NAMALWA (cell line): ENCODE data around the gene ZNF215.
"Not testable (repeated sequence)": the region's sequence is repeated elsewhere in the genome, so short reads cannot be mapped to it uniquely, and the experiment has no call there.

Experiments used
- DNase-seq: peaks from one replicate; pipeline ENCODE4 v3.0.0-alpha.2; 2015; ENCODE audit warnings: low spot score

Gene ZNF215

GRCh38 chr11:6926208-6927029, at the start of gene ZNF215:
ZNF215 (plus strand) TSS chr11:6926426; CDS start chr11:6932273, 5,847 bp downstream.
- DNase-seq: peak; percentile 83

- no peak for DNase-seq
Measured at GRCh38 chr11:6876914-6877313, 49.3 kb upstream of the ZNF215 start.

- DNase-seq: no peak
Measured at GRCh38 chr11:6882751-6883150, 43.5 kb upstream of the ZNF215 start.

- not testable (repeated sequence) for DNase-seq
Measured at GRCh38 chr11:6887711-6888110, 38.5 kb upstream of the ZNF215 start.

- no peak for DNase-seq
Measured at GRCh38 chr11:6888830-6889229, 37.4 kb upstream of the ZNF215 start.

GRCh38 chr11:6889835-6890234, 36.4 kb upstream of the ZNF215 start:
- DNase-seq: no peak

GRCh38 chr11:6892400-6892799, 33.8 kb upstream of the ZNF215 start, which contains the start of gene OR2D2:
OR2D2 (minus strand) TSS chr11:6892500; CDS start chr11:6892500, 0 bp downstream.
- DNase-seq: no peak

GRCh38 chr11:6894097-6894496, 32.1 kb upstream of the ZNF215 start:
- no peak for DNase-seq

GRCh38 chr11:6895010-6895409, 31.2 kb upstream of the ZNF215 start:
- DNase-seq: no peak

- no peak for DNase-seq
Measured at GRCh38 chr11:6898911-6899310, 27.3 kb upstream of the ZNF215 start.

GRCh38 chr11:6900327-6900999, 25.8 kb upstream of the ZNF215 start:
- peak; percentile 6 for DNase-seq

GRCh38 chr11:6904804-6905203, 21.4 kb upstream of the ZNF215 start:
- not testable (repeated sequence) for DNase-seq

GRCh38 chr11:6911378-6911777, 14.8 kb upstream of the ZNF215 start:
- DNase-seq: no peak

GRCh38 chr11:6911948-6912347, 14.3 kb upstream of the ZNF215 start:
- no peak for DNase-seq

GRCh38 chr11:6919698-6920097, 6.5 kb upstream of the ZNF215 start:
- DNase-seq: no peak

GRCh38 chr11:6920702-6921101, 5.5 kb upstream of the ZNF215 start, which contains the start of gene OR2D3:
OR2D3 (plus strand) TSS chr11:6921002; CDS start chr11:6921002, 0 bp downstream.
- DNase-seq: no peak

- no peak for DNase-seq
Measured at GRCh38 chr11:6925007-6925577, 1.1 kb upstream of the ZNF215 start.

GRCh38 chr11:6925636-6926207, 504 bp upstream of the ZNF215 start:
- DNase-seq: peak; percentile 5

GRCh38 chr11:6927030-6927617, 898 bp downstream of the ZNF215 start:
- DNase-seq: peak; percentile 39

- no peak for DNase-seq
Measured at GRCh38 chr11:6928916-6929315, 2.7 kb downstream of the ZNF215 start.

GRCh38 chr11:6931146-6931713, 5.0 kb downstream of the ZNF215 start:
- DNase-seq: no peak

GRCh38 chr11:6932145-6932544, 5.9 kb downstream of the ZNF215 start:
- DNase-seq: no peak
